ENCODE results near the gene ATP6V0C. TPM values are rescaled to one million over a fixed set of nuclear protein-coding genes. Genes with fewer than 3 reads are reported as not detected.

Gene ATP6V0C
- total RNA-seq, 1 donor from 2014 or later = 8.8 TPM

- DNase-seq (ENCODE audit: low read depth, low spot score) = no peak
Measured at GRCh38 chr16:2508722-2509400, 4.9 kb upstream of the ATP6V0C start.

GRCh38 chr16:2511128-2511800, 2.5 kb upstream of the ATP6V0C start:
- DNase-seq (ENCODE audit: low read depth, low spot score) = no peak

- DNase-seq (ENCODE audit: low read depth, low spot score) = no peak
Measured at GRCh38 chr16:2511996-2512734, 1.6 kb upstream of the ATP6V0C start.

DNA sequence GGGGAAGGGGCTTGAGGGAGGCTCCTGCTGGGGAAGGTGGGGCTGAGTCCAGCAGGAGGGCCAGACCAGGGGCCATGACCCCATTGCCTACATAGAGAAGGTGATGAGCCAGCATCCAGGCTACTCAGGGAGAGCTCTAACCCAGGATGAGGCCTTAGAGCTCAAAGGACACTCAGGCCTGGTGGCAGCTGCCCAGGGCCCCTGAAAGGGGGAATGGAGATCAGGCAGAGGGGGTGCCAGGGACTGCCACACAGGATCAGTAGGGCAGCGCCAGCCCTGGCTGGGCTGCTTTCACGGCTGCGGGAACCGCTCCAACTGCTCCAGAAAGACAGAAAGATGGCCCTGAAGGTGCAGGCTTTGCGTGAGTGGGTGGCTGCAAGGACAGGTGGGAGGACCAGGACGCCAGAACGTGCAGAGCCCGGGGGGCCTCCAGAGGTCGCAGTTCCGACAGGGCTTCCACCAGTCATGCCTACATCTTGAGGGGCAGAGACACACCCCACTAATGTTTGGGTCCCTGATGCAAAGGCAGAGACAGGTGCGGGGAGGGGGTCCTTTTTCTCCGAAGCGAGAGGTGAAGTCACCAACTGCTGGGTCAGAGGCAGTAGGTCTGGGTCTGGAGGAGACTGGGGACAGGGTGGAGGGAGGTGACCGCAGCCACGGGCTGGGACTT, 882 bp upstream of the ATP6V0C start:
- DNase-seq (ENCODE audit: low read depth, low spot score) = no peak

GRCh38 chr16:2514333-2515179, 804 bp downstream of the ATP6V0C start:
- DNase-seq (ENCODE audit: low read depth, low spot score) = no peak

- DNase-seq (ENCODE audit: low read depth, low spot score) = no peak
Measured at GRCh38 chr16:2515180-2515851, 1.6 kb downstream of the ATP6V0C start.

DNA sequence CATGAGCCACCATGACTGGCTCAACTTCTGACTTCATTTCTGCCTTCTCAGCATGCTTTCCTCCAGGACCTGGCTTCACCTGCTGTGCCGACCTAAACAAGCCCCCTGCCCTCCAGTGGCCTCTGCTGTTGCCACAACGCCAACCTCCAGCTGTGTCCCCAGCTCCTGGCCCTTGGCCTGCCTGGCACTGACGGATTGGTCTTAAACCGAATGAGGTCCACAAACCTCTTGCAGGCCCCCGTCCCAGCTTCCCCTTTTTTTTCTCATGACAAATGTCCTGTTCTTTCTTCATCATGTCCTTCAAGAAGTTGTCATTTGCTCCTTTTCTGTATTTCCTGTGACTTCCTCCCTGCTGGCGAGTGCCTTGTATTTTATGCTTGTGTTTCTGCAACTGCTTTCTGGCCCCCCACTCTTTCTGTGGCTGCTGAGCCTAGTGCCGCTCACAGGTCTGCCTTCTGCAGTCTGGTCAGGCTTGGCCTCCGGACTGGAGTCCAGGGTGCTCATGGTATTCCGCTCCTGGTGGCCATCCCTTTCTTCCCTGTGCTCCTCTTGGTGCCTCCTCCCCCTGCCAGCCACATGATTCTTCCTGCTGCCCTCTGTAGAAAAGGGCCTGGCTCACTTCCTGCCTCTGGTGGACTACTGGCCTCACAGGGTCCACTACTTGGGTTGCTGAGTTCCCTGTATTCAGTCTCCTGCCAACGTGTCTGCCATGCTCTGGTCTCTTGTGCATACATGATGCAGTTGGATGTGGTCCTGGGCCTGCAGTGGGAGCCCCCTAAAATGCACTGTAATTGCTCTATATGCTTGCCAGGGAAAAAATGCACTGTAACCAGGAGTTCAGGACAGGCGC, 2.9 kb downstream of the ATP6V0C start:
- DNase-seq (ENCODE audit: low read depth, low spot score) = no peak

DNA sequence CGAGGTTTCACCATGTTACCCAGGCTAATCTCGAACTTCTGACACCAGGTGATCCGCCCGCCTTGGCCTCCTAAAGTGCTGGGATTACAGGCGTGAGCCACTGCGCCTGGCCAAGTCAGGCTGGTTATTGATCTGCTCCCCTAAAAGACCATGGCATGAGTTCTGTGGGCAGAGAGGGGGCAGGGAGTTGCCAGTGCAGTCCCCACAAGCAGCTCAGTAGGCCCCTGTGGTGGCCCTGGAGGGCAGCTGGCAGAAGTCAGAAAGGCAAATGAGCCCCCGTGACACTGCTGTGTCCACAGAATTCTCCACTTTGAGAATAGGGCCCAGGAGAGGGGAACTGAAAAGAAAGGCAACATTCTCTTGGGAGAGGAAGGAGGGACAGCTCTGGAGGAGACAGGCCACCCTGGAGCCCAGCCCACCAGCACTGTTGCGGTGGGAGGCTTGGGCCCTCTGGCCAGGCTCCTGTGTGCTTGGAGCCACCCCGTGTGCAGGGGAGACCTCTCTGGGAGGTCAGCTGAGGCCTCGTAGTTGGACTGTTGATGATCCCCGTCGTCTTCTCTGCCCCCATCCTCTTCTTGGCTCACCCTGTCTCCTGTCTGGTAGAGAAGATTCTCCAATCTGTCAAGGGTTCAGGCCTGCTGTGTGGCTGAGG, 4.3 kb downstream of the ATP6V0C start:
- no peak for DNase-seq (ENCODE audit: low read depth, low spot score)

- no peak for DNase-seq (ENCODE audit: low read depth, low spot score)
Measured at GRCh38 chr16:2518823-2519710, 5.3 kb downstream of the ATP6V0C start.

- no peak for DNase-seq (ENCODE audit: low read depth, low spot score)
Measured at GRCh38 chr16:2519711-2520080, 5.9 kb downstream of the ATP6V0C start.

DNA sequence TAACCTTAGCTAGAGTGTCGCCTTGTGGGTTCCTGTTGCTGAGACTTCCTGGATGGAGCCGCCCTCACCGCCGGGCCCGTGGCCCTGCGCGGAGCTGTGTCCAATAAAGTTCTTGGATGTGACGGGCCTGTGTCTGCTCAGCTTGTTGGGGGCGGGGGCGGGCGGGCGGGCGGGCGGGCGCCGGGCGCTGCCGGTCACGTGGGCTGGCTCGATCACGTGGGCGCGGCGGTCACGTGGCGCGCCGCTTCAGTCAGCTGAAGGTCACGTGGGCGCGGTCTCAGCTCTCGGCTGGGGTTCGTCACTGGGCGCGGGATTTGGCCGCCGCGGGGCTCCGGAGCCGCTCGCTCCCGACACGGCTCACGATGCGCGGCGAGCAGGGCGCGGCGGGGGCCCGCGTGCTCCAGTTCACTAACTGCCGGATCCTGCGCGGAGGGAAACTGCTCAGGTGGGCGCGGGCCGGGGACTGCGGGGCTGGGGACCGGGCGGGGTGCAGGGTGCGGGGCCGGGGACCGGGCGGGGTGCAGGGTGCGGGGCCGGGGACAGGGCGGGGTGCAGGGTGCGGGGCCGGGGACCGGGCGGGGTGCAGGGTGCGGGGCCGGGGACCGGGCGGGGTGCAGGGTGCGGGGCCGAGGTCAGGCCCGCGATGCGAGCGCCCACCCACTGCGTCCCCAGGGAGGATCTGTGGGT, 6.5 kb downstream of the ATP6V0C start, which contains the start of gene AMDHD2:
AMDHD2 (plus strand) TSS at position 275 of the 687 bp plus-strand sequence; CDS start at position 363, 88 bp downstream.
- peak; percentile 63 for DNase-seq (ENCODE audit: low read depth, low spot score)

- no peak for DNase-seq (ENCODE audit: low read depth, low spot score)
Measured at GRCh38 chr16:2520784-2521531, 7.2 kb downstream of the ATP6V0C start.

DNA sequence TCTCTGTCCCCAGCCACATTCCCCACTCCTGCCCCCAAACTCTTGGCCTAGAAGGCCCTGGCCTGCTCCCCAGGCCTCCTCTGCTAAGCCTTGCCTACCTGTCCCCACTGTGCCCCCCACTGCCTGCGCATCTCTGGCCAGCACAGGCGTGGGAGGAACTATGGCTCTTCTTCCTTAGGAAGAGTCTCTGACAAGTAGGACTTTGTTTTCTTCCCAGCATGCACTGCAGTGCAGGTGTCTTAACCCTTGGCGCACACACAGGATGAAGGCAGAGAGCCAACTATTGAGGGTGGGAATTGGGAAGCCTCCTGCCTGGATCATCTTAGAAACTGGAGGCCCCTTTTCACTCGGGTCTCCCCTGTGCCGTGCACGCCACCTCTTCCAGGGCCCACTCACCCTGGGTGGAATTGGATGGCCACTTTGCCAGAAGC, 10.1 kb downstream of the ATP6V0C start:
- no peak for DNase-seq (ENCODE audit: low read depth, low spot score)

DNA sequence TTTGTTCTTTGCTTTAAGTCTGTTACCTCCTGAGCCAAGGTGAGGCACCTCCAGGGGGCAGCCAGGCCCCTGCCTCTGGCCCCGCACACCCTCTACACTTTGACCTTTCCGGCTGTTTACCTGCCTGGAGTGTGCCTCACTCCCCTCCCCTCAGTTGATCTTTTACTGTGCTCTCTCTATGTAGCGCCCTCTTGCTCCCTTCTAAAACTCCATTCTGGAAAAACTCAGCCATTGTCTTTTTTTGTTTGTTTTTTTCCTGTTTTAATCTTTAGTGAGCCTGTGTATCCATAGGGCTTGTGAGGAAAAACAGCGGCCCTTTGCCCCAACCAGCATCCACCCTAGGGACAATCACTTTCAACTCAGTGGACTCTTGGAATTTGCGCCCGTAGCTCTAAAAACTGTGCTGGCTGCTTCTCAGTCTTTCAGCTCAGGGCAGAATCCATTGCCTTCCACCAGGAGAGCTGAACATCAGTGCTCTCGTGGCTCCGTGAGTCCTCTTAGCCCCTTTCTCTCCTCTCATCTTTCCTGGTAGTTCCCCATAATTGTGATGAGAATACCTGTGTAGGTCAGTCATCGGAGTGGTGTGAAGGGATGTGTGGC, 10.7 kb downstream of the ATP6V0C start:
- no peak for DNase-seq (ENCODE audit: low read depth, low spot score)

- DNase-seq (ENCODE audit: low read depth, low spot score) = no peak
Measured at GRCh38 chr16:2526135-2526534, 12.4 kb downstream of the ATP6V0C start.

Data from pulmonary artery endothelial cell (primary cell).